Fibroblast of peridontal ligament (primary cell): Measurements from ENCODE around the gene NARS2.

Experiments used
- DNase-seq: peaks from one replicate; pipeline ENCODE4 v3.0.0-alpha.2; 2010; ENCODE audit errors: extremely low read depth

The NARS2 gene

DNA sequence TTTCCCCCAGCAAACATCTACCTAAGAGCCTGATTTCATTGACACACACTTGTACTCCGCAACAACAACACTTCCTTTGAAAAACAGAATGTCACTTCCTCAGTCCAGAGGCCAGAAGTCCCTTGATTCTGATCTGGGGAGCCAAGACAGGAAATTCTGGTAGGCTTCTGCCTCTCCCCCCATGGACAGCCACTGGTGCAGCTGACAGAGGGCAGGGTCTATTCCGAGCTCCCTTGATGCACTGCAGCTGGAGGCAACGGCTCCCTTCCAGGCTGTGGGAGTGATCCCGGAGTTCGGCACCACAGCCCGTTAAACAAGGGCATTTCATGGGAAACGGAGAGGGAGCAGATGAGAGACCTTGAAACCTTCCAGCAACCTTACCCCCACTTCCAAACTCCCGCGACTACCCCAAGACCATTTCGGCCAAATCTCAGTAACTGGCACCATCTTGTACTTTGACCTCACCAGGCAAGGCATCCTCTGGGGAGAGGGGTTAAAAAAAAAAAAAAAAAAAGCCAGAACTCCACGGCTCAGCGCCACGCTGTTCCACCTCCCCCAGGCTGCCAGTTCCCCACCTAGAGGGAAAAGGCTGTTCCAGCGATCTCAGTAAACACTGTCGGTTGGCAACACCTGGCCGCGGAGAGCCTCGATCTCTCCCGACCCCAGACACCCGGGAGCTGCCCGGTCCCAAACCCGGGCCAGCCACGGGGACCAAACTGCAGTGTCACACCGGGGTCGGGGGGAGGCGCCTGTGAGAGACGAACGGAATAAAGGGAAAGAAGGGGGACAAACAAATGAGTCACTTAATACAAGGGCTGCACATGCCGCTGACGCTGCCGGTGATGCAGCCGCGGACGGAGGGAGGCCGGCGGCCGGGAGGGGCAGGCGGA lies 158.1 kb downstream of the NARS2 start:
- DNase-seq = peak; percentile 73

DNA sequence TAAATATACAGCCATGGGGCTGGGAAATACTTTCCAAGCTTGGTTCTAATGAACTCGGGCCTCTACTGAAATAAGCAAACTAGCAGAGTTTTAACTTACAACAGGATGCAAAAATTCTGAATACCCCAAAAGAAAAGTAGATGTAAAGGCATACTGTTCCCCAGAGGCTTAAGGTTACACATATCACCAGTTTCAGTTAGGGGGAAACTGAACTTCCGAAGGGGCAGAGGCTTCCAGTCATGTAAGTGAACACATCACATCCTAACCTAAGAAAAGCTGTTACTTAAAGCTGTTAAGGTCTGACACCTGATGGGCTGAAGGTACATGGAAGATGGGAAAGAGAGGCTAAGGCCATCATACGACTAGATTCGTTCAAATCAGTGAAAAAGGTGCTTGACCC lies 159.3 kb downstream of the NARS2 start:
- DNase-seq = no peak

GRCh38 chr11:78414321-78415051 lies 160.2 kb downstream of the NARS2 start:
- DNase-seq = peak; percentile 59

DNA sequence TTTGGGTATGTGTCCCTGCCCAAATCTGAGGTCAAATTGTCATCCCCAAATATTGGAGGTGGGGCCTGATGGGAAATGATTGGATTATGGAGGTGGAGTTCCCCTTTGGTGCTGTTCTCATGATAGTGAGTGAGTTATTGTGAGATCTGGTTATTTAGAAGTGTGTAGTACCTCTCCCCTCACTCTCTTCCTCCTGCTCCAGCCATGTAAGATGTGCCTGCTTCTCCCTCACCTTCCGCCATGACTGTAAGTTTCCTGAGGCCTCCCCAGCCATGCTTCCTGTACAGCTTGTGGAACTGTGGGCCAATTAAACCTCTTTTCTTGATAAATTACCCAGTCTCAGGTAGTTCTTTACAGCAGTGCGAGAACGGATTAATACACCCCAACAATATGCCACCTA lies 166.0 kb downstream of the NARS2 start:
- no peak for DNase-seq

DNA sequence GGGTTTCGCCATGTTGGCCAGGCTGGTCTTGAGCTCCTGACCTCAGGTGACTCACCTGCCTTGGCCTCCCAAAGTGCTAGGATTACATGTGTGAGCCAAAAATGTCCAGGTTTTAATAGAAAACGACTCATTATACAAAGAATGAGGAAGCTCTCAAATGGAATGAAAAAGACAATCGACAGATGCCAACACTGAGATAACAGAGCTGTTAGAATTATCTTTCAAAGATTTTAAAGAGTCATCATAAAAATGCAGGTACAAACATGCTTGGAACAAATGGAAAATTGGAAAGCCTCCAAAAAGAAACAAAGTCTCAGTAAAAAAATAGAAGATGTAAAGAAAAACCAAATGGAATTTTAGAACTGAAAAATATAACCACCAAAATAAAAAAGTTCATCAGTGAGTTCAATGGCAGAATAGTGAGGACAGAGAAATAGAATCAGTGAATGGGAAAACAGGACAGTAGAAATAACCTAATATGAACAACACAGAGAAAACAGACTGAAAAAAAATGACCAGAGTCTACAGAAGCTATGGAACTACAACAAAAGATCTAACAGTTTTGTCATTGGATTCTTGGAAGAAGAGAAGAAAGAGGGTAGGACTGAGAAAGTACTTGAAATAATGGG lies 168.0 kb downstream of the NARS2 start:
- no peak for DNase-seq

DNA sequence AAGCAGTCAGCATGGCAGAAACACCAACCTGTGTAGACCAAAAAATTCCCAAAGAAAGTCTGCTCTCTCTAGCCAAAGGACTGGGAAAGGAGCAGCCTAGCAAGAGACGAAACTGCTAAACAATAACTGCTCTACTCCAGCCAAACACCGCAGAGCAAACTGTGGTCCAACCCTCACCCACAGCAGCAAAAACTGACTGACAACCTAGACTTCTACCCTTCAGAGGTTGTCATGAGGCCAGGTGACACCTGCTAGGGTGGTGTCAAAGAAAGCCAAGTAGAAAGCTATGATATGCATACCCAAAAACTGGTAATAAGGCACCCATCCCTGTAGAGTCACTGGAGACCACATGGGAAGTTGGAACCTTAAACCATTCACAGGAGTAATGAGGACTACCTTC lies 168.9 kb downstream of the NARS2 start:
- DNase-seq = no peak

GRCh38 chr11:78403781-78404180 lies 170.9 kb downstream of the NARS2 start:
- no peak for DNase-seq

DNA sequence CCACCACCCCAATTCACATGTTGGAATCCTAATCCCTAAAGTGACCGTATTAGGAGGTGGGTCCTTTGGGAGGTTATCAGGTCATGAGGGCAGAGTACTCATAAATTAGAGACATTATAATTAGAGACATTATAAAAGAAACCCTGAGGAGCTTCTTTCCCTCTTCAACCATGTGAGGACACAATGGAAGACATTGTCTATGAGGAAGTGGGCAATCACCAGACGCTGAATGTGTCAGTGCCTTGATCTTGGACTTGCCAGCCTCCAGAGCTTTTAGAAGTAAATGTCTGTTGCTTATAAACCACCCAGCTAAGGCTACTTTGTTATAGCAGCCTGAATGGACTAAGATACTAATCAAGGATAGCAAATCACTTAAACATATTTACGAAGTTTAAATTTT lies 171.8 kb downstream of the NARS2 start:
- no peak for DNase-seq

DNA sequence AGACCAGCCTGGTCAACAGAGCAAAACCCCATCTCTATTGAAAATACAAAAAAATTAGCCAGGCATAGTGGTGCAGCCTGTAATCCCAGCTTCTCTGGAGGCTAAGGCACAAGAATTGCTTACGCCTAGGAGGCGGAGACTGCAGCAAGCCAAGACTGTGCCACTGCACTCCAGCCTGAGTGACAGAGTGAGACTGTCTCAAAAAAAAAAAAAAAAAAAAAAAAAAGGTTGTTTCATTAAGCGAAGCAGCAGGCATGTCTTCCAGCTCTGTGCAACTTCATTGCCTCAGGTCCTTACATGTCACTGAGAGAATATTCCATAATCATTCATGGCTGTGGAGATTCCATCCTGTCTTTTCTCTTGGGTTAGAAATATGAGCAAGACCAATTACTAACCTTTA lies 174.0 kb downstream of the NARS2 start:
- DNase-seq = no peak

DNA sequence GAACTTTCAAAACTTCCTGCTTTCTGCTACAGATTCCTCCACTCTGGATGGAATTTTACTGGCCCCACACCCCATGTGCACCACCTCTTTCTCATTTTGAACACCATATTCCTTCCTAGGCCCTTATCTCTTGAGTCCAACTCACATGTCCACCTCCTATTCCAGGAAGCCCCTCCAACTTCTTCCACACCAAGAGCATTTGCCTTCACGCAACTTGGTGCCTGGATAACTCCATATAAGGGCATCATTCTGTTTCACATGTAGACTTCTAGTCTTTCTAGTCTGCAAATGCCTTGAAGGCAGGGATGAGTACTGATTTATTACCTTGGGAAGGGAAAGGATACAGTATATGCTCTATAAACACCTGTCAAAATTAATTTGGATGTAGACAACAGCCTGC lies 174.5 kb downstream of the NARS2 start:
- no peak for DNase-seq

- no peak for DNase-seq
Measured at GRCh38 chr11:78399136-78399535, 175.5 kb downstream of the NARS2 start.

DNA sequence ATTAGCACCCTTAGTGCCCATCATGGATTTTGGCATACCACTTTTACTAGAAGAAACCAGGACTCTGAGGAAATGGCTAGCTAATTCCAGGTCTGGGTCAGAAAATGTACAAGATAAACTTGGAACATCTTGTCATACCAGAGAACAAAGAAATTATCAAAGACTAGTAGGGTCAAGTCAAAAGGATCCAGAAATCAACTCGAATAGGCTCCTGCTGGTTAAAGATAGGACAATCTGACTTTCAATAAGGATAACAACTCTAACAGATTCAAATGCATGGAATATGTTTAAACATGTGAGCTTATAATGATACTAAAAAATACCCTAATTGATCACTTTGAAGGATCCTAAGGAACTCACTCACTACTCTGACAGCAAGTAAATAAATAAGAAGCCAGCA lies 175.9 kb downstream of the NARS2 start:
- DNase-seq = no peak

GRCh38 chr11:78397398-78397797 lies 177.3 kb downstream of the NARS2 start:
- no peak for DNase-seq

DNA sequence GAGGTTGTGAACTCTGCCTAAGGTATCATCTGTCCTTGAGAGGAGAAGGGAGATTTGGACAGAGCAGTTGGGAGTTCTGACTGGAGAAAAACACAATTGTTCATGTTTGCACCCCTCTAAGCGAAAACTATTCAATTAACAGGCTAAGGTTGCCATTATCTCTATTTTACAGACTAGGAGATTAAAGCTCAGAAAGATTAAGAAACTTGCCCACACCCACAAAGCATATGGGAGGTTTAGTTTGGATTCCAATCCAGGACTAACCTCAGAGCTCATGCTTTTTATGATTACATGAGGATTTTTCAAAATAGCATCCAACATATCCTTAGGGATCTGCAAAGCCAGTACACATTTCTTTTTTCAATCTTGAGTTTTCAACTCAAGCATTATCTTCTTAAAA lies 179.1 kb downstream of the NARS2 start:
- no peak for DNase-seq

- no peak for DNase-seq
Measured at GRCh38 chr11:78392854-78393253, 181.8 kb downstream of the NARS2 start.

GRCh38 chr11:78391424-78391823 lies 183.2 kb downstream of the NARS2 start:
- no peak for DNase-seq

GRCh38 chr11:78390809-78391208 lies 183.9 kb downstream of the NARS2 start:
- DNase-seq = no peak

- no peak for DNase-seq
Measured at GRCh38 chr11:78386215-78386941, 188.3 kb downstream of the NARS2 start.
